Gastroesophageal sphincter (tissue), 4 donors: ENCODE results near the gene FOXL2NB. TPM values are rescaled to one million over a fixed set of nuclear protein-coding genes. Genes with fewer than 3 reads are reported as not detected.

ENCODE experiments used
- ATAC-seq: fragments of 150-250 bp; one replicate; pipeline ENCODE4 v1.9.1; 2016; ENCODE audit warnings: mild to moderate bottlenecking, moderate library complexity
- H3K27ac ChIP-seq, 4 donors: fragments of 200-600 bp; sonication (generic) in 3 of 4; 1 replicate in 3 of 4; 2 replicates in 1 of 4; pipeline ENCODE4 v1.5.1; 2016 to 2019
- H3K27me3 ChIP-seq: fragments of 200-600 bp; sonication (generic); one replicate; pipeline ENCODE4 v1.5.1; 2019
- H3K36me3 ChIP-seq, 2 donors: fragments of 200-600 bp; sonication (generic); one replicate each; pipeline ENCODE4 v1.5.1; 2019; ENCODE audit warnings: control low read depth in 1 of 2
- H3K4me1 ChIP-seq, 3 donors: fragments of 200-600 bp; sonication (generic); 1 replicate in 2 of 3; 2 replicates in 1 of 3; pipeline ENCODE4 v1.5.1; 2016 to 2019; ENCODE audit warnings: control low read depth in 2 of 3
- H3K4me3 ChIP-seq, 2 donors: fragments of 200-600 bp; sonication (generic); one replicate each; pipeline ENCODE4 v1.5.1; 2019; ENCODE audit warnings: mild to moderate bottlenecking in 1 of 2, moderate library complexity in 1 of 2
- H3K9me3 ChIP-seq, 3 donors: fragments of 200-600 bp; sonication (generic); one replicate each; pipeline ENCODE4 v1.5.1; 2017 to 2019; ENCODE audit warnings: control low read depth in 2 of 3
- CTCF ChIP-seq, 4 experiments: fragments of 200-600 bp in 2 of 4; fragments of 450-650 bp in 2 of 4; sonication (generic) in 1 of 4; IDR thresholded peaks; one replicate each; pipeline ENCODE4 v1.5.1; 2017 to 2019; ENCODE audit warnings: antibody characterized with exemption in 4 of 4, mild to moderate bottlenecking in 2 of 4, moderate library complexity in 2 of 4
- EP300 ChIP-seq: sonication (generic); formaldehyde crosslinking; IDR thresholded peaks from one replicate; pipeline ENCODE4 v1.6.1; 2017; ENCODE audit warnings: antibody characterized with exemption, mild to moderate bottlenecking
- POLR2A ChIP-seq, 2 donors: fragments of 450-650 bp; IDR thresholded peaks; one replicate each; pipeline ENCODE4 v1.6.1; 2017; ENCODE audit warnings: antibody characterized with exemption in 2 of 2, mild to moderate bottlenecking in 2 of 2, moderate library complexity in 1 of 2
- POLR2AphosphoS5 ChIP-seq: sonication (generic); formaldehyde crosslinking; IDR thresholded peaks from one replicate; pipeline ENCODE4 v1.6.1; 2017; ENCODE audit warnings: antibody characterized with exemption
- WGBS, 2 donors: methylation state at CpG; one replicate each; pipeline ENCODE4 v1.1.5; 2018; ENCODE audit warnings: low coverage in 1 of 2; 5-methylcytosine and 5-hydroxymethylcytosine counted together
- total RNA-seq, 4 donors: library from RNA; depleted of rRNA; stranded (reverse); fragments of >200 nt; gene quantifications; one replicate each; pipeline ENCODE4 v1.1.0, GENCODE V29; 2016

The FOXL2NB gene
- total RNA-seq, 4 donors from 2014 or later = 0.15 TPM; not detected in 3

- Histone ChIP-seq H3K4me3 (no peak overlapping the region), H3K4me1 (peaks cover 0 to 19% (median 0%) of the 10 kb centered on the region in 3 donors), H3K27me3 (no peaks in the 10 kb centered on the region), H3K27ac (no peak overlapping the region), H3K9me3 (no peaks in the 10 kb centered on the region), H3K36me3 (no peaks in the 10 kb centered on the region)
- 76% methylated on average over 3 of the region's 4 CpGs; no CpG with 5 or more reads in 1 of the 2 donors for WGBS, 2 donors
- ATAC-seq = no peak
- TF ChIP-seq EP300 = no peak
- TF ChIP-seq CTCF (IDR thresholded peaks at IDR 0.05) = no peak
- TF ChIP-seq POLR2AphosphoS5 = no peak
- TF ChIP-seq POLR2A (IDR thresholded peaks at IDR 0.05) = no peak
Measured at GRCh38 chr3:138912237-138912636, 34.8 kb upstream of the FOXL2NB start.

GRCh38 chr3:138913766-138914165 is 33.3 kb upstream of the FOXL2NB start:
- ATAC-seq = no peak
- Histone ChIP-seq H3K27ac (no peak overlapping the region), H3K4me3 (no peak overlapping the region), H3K36me3 (no peaks in the 10 kb centered on the region), H3K9me3 (no peaks in the 10 kb centered on the region), H3K4me1 (peaks cover 0 to 19% (median 0%) of the 10 kb centered on the region in 3 donors), H3K27me3 (no peaks in the 10 kb centered on the region)
- 90 to 96% methylated on average over 3 of the region's 3 CpGs for WGBS, 2 donors
- TF ChIP-seq EP300 = no peak
- TF ChIP-seq POLR2AphosphoS5 = no peak
- no peak for TF ChIP-seq POLR2A (IDR thresholded peaks at IDR 0.05)
- TF ChIP-seq CTCF (IDR thresholded peaks at IDR 0.05) = no peak

- ATAC-seq = peak; percentile 20
- H3K27me3 ChIP-seq = no peaks in the 10 kb centered on the region
Measured at GRCh38 chr3:138914870-138915502, 32.0 kb upstream of the FOXL2NB start.

GRCh38 chr3:138915503-138916498 is 31.2 kb upstream of the FOXL2NB start:
- Histone ChIP-seq H3K9me3 (no peaks in the 10 kb centered on the region), H3K27me3 (no peaks in the 10 kb centered on the region), H3K4me3 (peak overlapping the region; percentile 59 to 82), H3K36me3 (no peaks in the 10 kb centered on the region), H3K4me1 (peaks cover 0 to 19% (median 0%) of the 10 kb centered on the region in 3 donors), H3K27ac (peak overlapping the region; percentile 72 to 97 (median 94))
- peak; percentile 95 for ATAC-seq
- 0 to 11% methylated on average over 1 to 5 of the region's 68 CpGs for WGBS, 2 donors
- TF ChIP-seq POLR2AphosphoS5 (peak; percentile 67), CTCF (IDR thresholded peaks at IDR 0.05) (peak; percentile 86 to 95 (median 93)), POLR2A (IDR thresholded peaks at IDR 0.05) (peak in 1 of 2 donors; percentile 44), EP300 (no peak)

More at GRCh38 chr3:138914870-138915502, 32.0 kb upstream of the FOXL2NB start:
- peaks cover 0 to 19% (median 0%) of the 10 kb centered on the region in 3 donors for H3K4me1 ChIP-seq
- H3K27ac ChIP-seq = peak overlapping the region in 3 of 4 donors; percentile 91 to 97 (median 96)
- peak overlapping the region; percentile 59 to 82 for H3K4me3 ChIP-seq
- TF ChIP-seq CTCF (IDR thresholded peaks at IDR 0.05) (no peak), EP300 (no peak), POLR2A (IDR thresholded peaks at IDR 0.05) (no peak), POLR2AphosphoS5 (no peak)
- WGBS, 2 donors = 4 to 21% methylated on average over 8 to 13 of the region's 19 CpGs
- no peaks in the 10 kb centered on the region for H3K36me3 ChIP-seq
- H3K9me3 ChIP-seq = no peaks in the 10 kb centered on the region
